ENCODE measurements around the gene RPL22. TPM values are rescaled to one million over a fixed set of nuclear protein-coding genes. Genes with fewer than 3 reads are reported as not detected.

Gene RPL22
- total RNA-seq, 6 experiments from 2014 or later: 233 to 341 (median 324) TPM

- peaks cover 7% of the 10 kb centered on the region for H3K4me1 Mint-ChIP-seq (ENCODE audit: low read depth)
- no peak for DNase-seq
- H3K36me3 Mint-ChIP-seq (ENCODE audit: low read depth): no peaks in the 10 kb centered on the region
- H3K27ac Mint-ChIP-seq: no peak overlapping the region
- H3K4me3 Mint-ChIP-seq: 0 out of 2 replicates have a peak overlapping the region, but pooled peaks have one; percentile 17
- TF ChIP-seq CTCF (IDR thresholded peaks at IDR 0.05): no peak
- peaks cover 25% of the 10 kb centered on the region for H3K27me3 Mint-ChIP-seq (ENCODE audit: insufficient read depth)
- H3K9me3 Mint-ChIP-seq: no peaks in the 10 kb centered on the region
Measured at GRCh38 chr1:6245869-6246496, 46.6 kb upstream of the RPL22 start.

- H3K27me3 Mint-ChIP-seq (ENCODE audit: insufficient read depth): peaks cover 25% of the 10 kb centered on the region
- H3K4me1 Mint-ChIP-seq (ENCODE audit: low read depth): peaks cover 8% of the 10 kb centered on the region
- DNase-seq: peak; percentile 58
- TF ChIP-seq CTCF (IDR thresholded peaks at IDR 0.05): peak; percentile 81
- no peak overlapping the region for H3K4me3 Mint-ChIP-seq
- no peaks in the 10 kb centered on the region for H3K9me3 Mint-ChIP-seq
- no peak overlapping the region for H3K27ac Mint-ChIP-seq
- no peaks in the 10 kb centered on the region for H3K36me3 Mint-ChIP-seq (ENCODE audit: low read depth)
Measured at GRCh38 chr1:6245086-6245868, 45.9 kb upstream of the RPL22 start.

- Mint-ChIP-seq H3K27me3 (ENCODE audit: insufficient read depth) (peaks cover 25% of the 10 kb centered on the region), H3K36me3 (ENCODE audit: low read depth) (no peaks in the 10 kb centered on the region), H3K9me3 (no peaks in the 10 kb centered on the region), H3K4me3 (no peak overlapping the region), H3K4me1 (ENCODE audit: low read depth) (peaks cover 12% of the 10 kb centered on the region), H3K27ac (no peak overlapping the region)
- TF ChIP-seq CTCF (IDR thresholded peaks at IDR 0.05): no peak
- no peak for DNase-seq
Measured at GRCh38 chr1:6244401-6245049, 45.1 kb upstream of the RPL22 start.

- no peak for TF ChIP-seq CTCF (IDR thresholded peaks at IDR 0.05)
- Mint-ChIP-seq H3K27me3 (ENCODE audit: insufficient read depth) (peaks cover 25% of the 10 kb centered on the region), H3K9me3 (no peaks in the 10 kb centered on the region), H3K4me3 (no peak within 1 kb of the TSS), H3K36me3 (ENCODE audit: low read depth) (no peaks in the 10 kb centered on the region), H3K4me1 (ENCODE audit: low read depth) (peaks cover 12% of the 10 kb centered on the region), H3K27ac (no peak within 1 kb of the TSS)
- no peak for DNase-seq
Measured at GRCh38 chr1:6243993-6244392, 44.6 kb upstream of the RPL22 start, which contains the start of gene HES3. Gene HES3, plus strand, starts transcription at chr1:6244179. Its CDS starts 187 bp downstream, at chr1:6244366.

GRCh38 chr1:6243053-6243834 is 43.8 kb upstream of the RPL22 start:
- H3K9me3 Mint-ChIP-seq: no peaks in the 10 kb centered on the region
- H3K36me3 Mint-ChIP-seq (ENCODE audit: low read depth): no peaks in the 10 kb centered on the region
- no peak overlapping the region for H3K27ac Mint-ChIP-seq
- DNase-seq: no peak
- H3K4me3 Mint-ChIP-seq: no peak overlapping the region
- H3K4me1 Mint-ChIP-seq (ENCODE audit: low read depth): peaks cover 12% of the 10 kb centered on the region
- H3K27me3 Mint-ChIP-seq (ENCODE audit: insufficient read depth): peaks cover 24% of the 10 kb centered on the region
- no peak for TF ChIP-seq CTCF (IDR thresholded peaks at IDR 0.05)
